ENCODE results near the gene UVRAG. TPM values are rescaled to one million over a fixed set of nuclear protein-coding genes. Genes with fewer than 3 reads are reported as not detected.

UVRAG gene
- total and polyA plus RNA-seq, 2 of the 13 experiments (the other 11 are each of a cell fraction or from before 2014, with no cell fraction given), result 9.7 to 17.3 TPM

GRCh38 chr11:75795276-75796090, 19.5 kb upstream of the UVRAG start (continued):
- no peak for TF ChIP-seq ZNF513 (CRISPR knock-in tag; conservative IDR thresholded peaks at IDR 0.05)
- TF ChIP-seq THAP8 (CRISPR knock-in tag; IDR thresholded peaks at IDR 0.05; ENCODE audit: borderline replicate concordance), result no peak
- TF ChIP-seq ONECUT2 (CRISPR knock-in tag; IDR thresholded peaks at IDR 0.05), result no peak
- no peak for TF ChIP-seq ZNF407 (CRISPR knock-in tag; IDR thresholded peaks at IDR 0.05; ENCODE audit: not compliant biosample characterization)
- peak; percentile 87 for TF ChIP-seq PHF21A (CRISPR knock-in tag; IDR thresholded peaks at IDR 0.05)
- no peak for TF ChIP-seq ZNF234 (CRISPR knock-in tag; conservative IDR thresholded peaks at IDR 0.05)
- TF ChIP-seq HOXA9 (CRISPR knock-in tag; IDR thresholded peaks at IDR 0.05; ENCODE audit: borderline replicate concordance), result no peak
- no peak for TF ChIP-seq KDM6A (CRISPR knock-in tag; IDR thresholded peaks at IDR 0.05; ENCODE audit: low read depth)
- TF ChIP-seq BHLHE40 (IDR thresholded peaks at IDR 0.05; ENCODE audit: low read length), result no peak
- TF ChIP-seq PLSCR1 (CRISPR knock-in tag; IDR thresholded peaks at IDR 0.05; ENCODE audit: borderline replicate concordance), result no peak
- TF ChIP-seq ZBTB3 (CRISPR knock-in tag; IDR thresholded peaks at IDR 0.05; ENCODE audit: borderline replicate concordance, low read depth), result no peak
- no peak for TF ChIP-seq ZNF225 (CRISPR knock-in tag; IDR thresholded peaks at IDR 0.05)
- TF ChIP-seq NR2C2 (CRISPR knock-in tag; IDR thresholded peaks at IDR 0.05; ENCODE audit: borderline replicate concordance), result 0 out of 2 replicates have a peak, but pooled peaks have one; percentile 25
- TF ChIP-seq MAFK (conservative IDR thresholded peaks at IDR 0.05 in 1 of 2, IDR thresholded peaks at IDR 0.05 in 1 of 2; ENCODE audit: low read length in 2 of 2), result no peak
- no peak for TF ChIP-seq KLF6 (CRISPR knock-in tag; IDR thresholded peaks at IDR 0.05)
- TF ChIP-seq ZNF704 (CRISPR knock-in tag; IDR thresholded peaks at IDR 0.05; ENCODE audit: borderline replicate concordance), result no peak

Measured in HepG2 (cell line).